HG03025 (cell line): ENCODE data around the gene CNNM1.

Source experiments
- ATAC-seq: cut with Tn5 transposase; IDR thresholded peaks from one replicate; pipeline ENCODE4 v1.9.1; 2021; ENCODE audit warnings: mild to moderate bottlenecking, moderate library complexity; ENCODE audit not compliant: unreplicated experiment, low FRiP score

Gene CNNM1

GRCh38 chr10:99410146-99410545 is 81.0 kb downstream of the CNNM1 start:
- ATAC-seq = no peak

DNA sequence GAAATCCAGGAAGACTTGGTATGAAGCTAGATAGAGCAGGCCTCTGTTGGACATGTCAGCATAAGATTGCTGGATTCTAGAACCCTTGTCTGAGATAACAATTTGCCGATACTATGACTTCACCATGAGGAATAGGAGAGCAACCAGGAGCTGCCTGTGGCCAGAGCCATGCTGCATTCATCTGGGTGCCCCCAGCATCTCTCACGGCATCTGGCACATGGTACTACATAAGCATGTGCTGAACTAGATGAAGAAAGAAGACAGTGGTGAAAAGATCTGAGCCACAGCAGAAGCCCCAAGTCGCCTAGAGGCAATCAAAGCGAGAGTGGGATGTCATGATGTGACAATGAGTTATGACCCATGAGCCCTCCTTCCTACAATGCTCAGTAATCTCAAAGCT is 81.7 kb downstream of the CNNM1 start:
- no peak for ATAC-seq

- ATAC-seq = no peak
These were observed 82.4 kb downstream of the CNNM1 start for GRCh38 chr10:99411546-99411945.

DNA sequence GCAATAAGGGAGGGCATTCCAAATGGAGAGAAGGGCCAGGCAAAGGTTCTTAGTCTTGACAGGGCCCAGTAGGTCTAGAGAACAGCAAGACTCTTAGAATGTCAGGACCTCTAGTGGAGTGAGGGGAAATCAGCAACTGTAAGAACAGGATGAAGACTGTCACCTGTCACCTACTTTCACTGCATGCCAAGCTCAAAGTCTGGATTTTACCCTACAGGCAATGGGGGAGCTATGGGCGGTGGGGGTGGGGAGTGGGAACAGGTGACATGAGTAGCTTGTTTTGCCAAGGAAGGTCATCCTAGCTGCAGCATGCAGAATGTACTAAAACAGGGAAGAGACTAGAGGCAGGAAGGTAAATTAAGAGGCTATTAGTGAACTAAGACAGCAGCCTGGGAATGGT is 82.9 kb downstream of the CNNM1 start:
- ATAC-seq = no peak

DNA sequence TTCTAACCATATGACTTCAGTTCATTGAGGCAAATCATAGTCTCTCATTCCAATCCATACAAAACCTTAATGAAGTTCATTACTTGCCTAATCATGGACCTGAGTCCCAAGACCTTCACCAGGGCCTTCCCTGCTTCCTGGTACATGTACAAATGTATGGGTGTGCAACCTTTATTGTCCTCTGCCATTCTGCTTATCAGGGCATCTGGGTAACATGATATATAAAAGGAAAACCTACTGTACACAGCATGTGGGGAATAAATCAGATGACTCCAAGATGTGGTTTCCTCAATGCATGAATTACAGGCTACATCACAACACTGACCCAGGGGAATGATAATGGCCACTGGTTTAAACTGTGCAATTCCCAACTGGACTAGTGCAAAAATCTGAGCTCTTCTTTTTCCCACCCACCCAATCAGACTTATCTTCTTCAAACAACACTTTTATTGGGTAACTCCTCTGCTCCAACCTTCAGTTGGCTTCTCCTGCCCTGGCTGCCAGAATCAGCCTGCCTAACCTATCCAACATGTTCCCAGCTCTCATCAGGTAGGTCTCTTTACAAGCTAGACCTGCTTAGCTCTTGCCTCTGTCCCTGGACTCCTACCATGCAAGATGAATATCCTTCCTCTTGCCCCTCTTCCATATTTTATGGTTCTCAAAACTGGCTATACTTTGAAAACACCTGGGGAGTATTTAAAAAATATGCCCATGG is 89.9 kb downstream of the CNNM1 start:
- ATAC-seq = no peak

- ATAC-seq = no peak
These were observed 90.5 kb downstream of the CNNM1 start for GRCh38 chr10:99419688-99420087.

DNA sequence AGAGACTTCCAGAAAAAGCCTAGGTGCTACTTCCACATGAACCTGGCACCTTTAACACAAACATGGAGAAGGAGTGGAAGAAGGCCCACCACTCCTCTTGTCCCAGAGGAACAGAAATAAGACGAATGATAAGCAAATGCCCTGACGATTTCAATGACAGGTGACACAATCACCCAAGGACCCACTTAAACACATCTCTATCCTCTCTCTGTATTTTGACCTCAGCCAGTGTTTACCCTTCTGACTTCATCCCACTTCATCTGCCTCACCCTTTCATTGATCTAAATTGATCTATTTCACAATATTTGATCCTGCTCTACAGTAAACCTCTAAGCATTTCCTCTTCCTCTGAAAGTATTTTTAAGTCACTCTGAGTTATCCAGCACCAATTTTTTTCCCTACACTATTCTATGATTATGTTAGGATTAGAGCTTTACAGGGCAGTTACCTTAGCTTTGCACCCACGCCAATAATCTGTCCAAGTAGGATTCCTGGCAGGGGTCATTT is 92.1 kb downstream of the CNNM1 start:
- ATAC-seq = no peak

DNA sequence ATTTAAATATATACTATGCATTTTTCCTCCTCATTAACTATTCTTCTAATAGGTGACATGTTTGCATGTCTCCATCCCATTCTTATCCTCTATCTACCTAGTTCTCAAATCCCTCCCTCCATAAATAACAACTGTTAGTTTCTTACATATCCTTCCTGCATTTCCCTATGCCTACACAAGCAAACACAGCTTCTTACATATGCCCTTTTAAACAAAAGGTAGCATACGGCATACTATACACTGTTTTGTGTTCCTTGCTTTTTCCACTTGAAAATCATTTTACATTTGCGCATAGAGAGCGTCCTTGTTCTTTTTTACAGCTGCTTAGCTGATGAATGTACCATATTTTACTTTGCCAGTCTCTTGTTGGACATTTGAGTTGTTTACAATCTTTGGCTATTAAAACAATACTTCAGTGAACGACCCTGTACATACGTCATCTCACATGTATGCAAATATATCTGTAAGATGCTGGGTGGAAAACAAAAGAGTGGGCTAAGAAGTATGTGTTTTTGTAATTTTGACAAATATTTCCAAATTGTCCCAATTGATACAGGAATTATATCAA is 93.5 kb downstream of the CNNM1 start:
- ATAC-seq = no peak

- no peak for ATAC-seq
These were observed 95.5 kb downstream of the CNNM1 start for GRCh38 chr10:99424656-99425055.

DNA sequence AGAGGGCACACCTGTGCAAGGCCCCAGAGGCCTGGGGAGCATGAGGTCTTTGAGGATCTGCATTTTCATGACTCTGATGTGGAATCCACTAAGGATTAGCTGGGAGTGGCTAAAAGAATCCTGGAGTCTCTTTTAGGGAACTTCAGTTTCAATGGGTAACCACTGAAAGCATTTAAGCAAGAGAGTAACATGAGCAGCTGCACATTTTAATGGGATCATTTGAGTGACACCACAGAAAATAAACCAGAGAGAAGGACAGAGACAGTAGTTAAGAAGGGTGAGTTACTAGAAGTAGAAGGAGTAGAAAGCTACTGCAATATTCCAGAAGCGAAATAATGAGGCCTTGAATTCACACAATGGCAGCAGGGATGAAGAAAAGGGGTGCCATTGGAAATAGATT is 96.0 kb downstream of the CNNM1 start:
- ATAC-seq = no peak

GRCh38 chr10:99426689-99427088 is 97.5 kb downstream of the CNNM1 start:
- ATAC-seq = no peak

GRCh38 chr10:99427566-99428190 is 98.5 kb downstream of the CNNM1 start:
- no peak for ATAC-seq

DNA sequence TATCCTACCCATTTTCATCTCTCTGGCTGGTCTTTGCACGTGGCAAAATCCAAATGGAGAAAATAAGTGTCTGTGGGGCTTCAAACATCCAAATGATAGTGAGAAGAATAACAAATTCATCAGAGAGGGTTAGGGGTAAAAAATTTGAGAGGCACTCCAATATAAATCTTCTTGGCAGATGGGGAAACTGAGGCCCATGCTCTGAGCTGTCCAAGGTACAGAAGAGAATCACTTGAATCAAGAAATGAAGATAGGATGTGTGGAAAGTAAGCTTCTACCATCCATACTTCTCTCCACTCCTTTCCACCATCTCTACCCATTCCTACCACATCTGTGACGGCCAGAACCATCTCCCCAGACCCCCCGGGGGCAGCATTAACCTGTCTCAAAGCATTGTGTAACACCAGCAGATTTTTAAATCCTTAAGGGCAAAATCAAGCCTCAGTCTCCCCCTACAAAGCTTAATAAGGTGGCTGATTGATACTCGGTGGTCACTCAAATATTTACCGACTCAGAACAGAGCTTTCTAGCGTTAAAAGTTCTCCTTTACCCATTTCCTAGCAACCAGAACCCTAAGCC is 100.5 kb downstream of the CNNM1 start:
- ATAC-seq = no peak

- ATAC-seq = peak; percentile 11
These were observed 100.9 kb downstream of the CNNM1 start for GRCh38 chr10:99430116-99430450.

DNA sequence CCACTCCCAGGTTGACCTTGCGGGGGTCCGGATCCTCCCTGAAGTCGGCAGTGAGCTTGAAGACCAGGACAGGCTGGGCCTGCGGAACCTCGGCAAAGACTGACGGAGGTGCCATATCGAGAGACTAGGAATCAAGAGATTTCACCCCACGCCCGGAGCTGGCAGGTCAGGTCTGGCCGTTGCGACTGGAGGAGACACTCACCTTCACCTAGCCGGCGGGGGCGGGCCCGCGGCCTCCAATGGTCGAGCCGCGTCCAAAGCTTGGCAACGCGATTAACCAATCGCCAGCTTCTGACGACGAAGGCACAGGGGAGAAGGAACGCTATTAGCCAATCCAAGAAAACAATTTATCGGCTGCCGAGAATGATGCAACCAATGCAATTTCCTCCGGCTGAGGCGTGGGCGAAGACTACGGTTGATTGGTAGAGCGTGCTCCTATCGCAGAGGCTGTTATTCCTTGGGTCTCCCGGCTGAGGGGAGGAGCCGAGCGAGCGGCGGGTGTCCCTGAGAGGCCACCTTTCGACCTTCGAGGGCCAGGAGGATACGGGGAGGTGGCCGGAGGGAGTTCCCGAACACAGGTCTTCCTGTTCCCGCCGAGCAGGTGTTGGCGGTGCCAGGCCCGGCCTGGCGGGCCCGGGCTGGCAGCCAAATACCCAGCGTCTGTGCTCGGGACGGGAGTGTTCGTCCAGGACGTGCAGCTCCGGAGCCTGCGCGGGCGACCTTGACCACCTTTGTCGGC is 101.5 kb downstream of the CNNM1 start, which contains the start of gene GOT1:
Gene GOT1 (minus strand): TSS at position 174 of the 739 bp plus-strand sequence. CDS start 59 bp downstream, at position 115.
- peak; percentile 94 for ATAC-seq

GRCh38 chr10:99431190-99431760 is 102.1 kb downstream of the CNNM1 start:
- ATAC-seq = no peak

DNA sequence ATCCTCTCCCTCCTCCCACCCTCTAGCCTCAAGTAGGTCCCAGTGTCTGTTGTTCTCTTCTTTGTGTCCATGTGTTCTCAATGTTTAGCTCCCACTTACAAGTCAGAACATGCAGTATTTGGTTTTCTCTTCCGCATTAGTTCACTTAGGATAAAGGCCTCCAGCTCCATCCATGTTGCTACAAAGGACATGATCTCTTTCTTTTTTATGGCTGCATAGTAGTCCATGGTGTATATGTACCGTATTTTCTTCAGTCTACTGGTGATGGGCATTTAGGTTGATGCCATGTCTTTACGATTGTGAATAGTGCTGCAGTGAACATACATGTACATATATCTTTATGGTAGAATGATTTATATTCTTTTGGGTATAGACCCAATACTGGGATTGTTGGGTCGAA is 102.9 kb downstream of the CNNM1 start:
- ATAC-seq = no peak

GRCh38 chr10:99432881-99433280 is 103.7 kb downstream of the CNNM1 start:
- no peak for ATAC-seq

- ATAC-seq = no peak
These were observed 104.3 kb downstream of the CNNM1 start for GRCh38 chr10:99433378-99434020.
